ENCODE measurements around the gene CPNE8.

The CPNE8 gene

DNA sequence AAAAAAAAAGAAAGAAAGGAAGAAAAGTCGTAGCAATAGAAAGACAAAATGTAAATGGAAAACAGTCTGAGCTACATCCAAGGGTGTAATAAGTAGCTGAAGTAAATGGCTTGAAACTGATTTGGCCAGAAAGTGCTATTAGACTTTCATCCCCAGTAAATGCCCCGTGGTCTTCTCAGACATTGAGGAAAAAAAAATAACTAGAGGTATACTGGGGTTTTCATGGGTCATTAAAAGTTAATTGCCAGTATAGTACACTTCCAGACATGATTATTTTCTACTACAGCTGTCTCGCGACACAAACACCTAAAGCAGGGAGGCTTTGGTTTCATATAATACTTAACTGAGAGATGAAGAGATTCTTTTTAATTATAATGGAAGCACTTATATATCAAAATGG, 271.9 kb downstream of the CPNE8 start:
- DNase-seq (ENCODE audit: low read depth in 2 of 2) = no peak

DNA sequence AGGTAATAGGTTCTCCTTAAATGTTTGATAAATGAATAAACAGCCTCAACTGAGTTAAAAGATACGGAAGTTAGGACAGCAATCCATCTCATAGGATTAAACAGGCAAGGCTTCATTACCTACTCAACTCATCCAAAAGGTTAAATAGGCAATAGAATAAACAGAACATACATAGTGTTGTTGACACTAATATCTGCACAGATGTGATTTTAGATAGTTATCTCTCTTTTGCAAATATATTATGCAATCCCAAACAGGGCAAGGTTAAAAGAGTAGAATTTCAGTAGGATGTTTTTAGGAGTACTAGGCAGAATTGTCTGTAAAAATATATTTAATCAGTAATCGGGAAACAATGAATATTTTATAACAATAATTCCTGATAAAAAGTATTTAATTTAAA, 276.3 kb downstream of the CPNE8 start:
- no peak for DNase-seq (ENCODE audit: low read depth in 2 of 2)

GRCh38 chr12:38628288-38628687, 277.1 kb downstream of the CPNE8 start:
- DNase-seq (ENCODE audit: low read depth in 2 of 2) = no peak

- DNase-seq (ENCODE audit: low read depth in 2 of 2) = no peak
Observed at GRCh38 chr12:38625306-38625705, 280.1 kb downstream of the CPNE8 start.

DNA sequence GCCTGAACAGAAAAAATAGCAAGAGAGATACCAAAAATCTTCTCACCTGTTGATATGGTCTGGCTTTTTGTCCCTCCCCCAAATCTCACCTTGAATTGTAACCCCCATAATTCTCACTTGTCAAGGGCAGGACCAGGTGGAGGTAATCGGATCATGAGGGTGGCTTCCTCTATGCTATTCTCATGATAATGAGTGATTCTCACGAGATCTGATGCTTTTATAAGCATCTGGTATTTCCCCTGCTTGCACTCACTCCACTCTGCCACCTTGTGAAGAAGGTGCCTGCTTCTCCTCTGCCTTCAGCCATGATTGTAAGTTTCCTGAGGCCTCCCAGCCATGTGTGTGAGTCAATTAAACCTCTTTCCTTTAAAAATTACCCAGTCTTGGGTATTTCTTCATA, 291.2 kb downstream of the CPNE8 start:
- no peak for DNase-seq (ENCODE audit: low read depth in 2 of 2)

- no peak for DNase-seq (ENCODE audit: low read depth in 2 of 2)
Observed at GRCh38 chr12:38610808-38611350, 294.5 kb downstream of the CPNE8 start.

DNA sequence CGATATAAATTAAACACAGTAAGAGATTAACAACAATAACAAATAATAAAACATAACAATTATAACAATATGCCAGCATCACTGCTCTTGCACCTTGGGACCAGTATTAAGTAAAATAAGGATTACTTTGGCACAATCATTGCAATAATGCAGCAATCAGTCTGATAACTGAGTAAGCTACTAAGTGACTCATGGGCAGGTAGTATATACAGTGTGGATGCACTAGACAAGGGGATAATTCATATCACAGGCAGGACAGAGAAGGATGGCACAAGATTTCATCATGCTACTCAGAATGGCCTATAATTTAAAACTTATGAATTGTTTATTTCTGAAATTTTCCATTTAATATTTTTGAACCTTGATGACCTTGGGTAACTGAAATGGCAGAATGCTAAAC, 298.1 kb downstream of the CPNE8 start:
- no peak for DNase-seq (ENCODE audit: low read depth in 2 of 2)

All from stimulated activated CD4-positive, alpha-beta T cell treated with anti-CD3 and anti-CD28 coated beads, Interleukin-1b, Interleukin-23, amount 100 ng/mL, for 4 hours (primary cell).